CD4-positive, alpha-beta T cell (primary cell): ENCODE results near the gene NPPA. TPM values are rescaled to one million over a fixed set of nuclear protein-coding genes. Genes with fewer than 3 reads are reported as not detected.

Experiments
- ATAC-seq: fragments of 200-7000 bp; cut with Tn5 transposase; one replicate; pipeline ENCODE4 v1.10.0; 2022; ENCODE audit warnings: mild to moderate bottlenecking; ENCODE audit not compliant: poor library complexity
- CTCF ChIA-PET: fragments of 350-600 bp; sonication (Branson Sonifier 250); formaldehyde crosslinking; loops from one replicate; lab custom pipeline; 2021; ENCODE audit warnings: antibody characterized with exemption, inconsistent platforms; lab: Charles Lee
- POLR2A ChIA-PET: fragments of 350-600 bp; sonication (Branson Sonifier 250); formaldehyde crosslinking; loops from one replicate; lab custom pipeline; 2021; ENCODE audit warnings: antibody characterized with exemption, inconsistent platforms; lab: Charles Lee
- DNase-seq, 14 experiments: peaks; one replicate each; pipeline ENCODE4 v3.0.0-alpha.2; 2013 to 2020; ENCODE audit warnings: mixed read lengths in 2 of 14
- H3K27ac ChIP-seq, 2 donors: one replicate each; pipeline versions ENCODE4 v1.5.1 to v1.7.0; 2013; ENCODE audit warnings: low read length in 2 of 2, low read depth in 1 of 2, mild to moderate bottlenecking in 1 of 2
- H3K27me3 ChIP-seq, 2 experiments: 1 replicate in 1 of 2; 2 replicates in 1 of 2; pipeline versions ENCODE4 v1.6.1 to v1.7.0; 2013; ENCODE audit warnings: low read length in 2 of 2, control low read depth in 1 of 2, mild to moderate bottlenecking in 1 of 2, moderate library complexity in 1 of 2; ENCODE audit not compliant: insufficient read depth in 2 of 2, control insufficient read depth in 1 of 2
- H3K36me3 ChIP-seq: one replicate; pipeline ENCODE4 v1.6.1; 2013; ENCODE audit warnings: low read length, control low read depth; ENCODE audit not compliant: insufficient read depth
- H3K4me1 ChIP-seq: one replicate; pipeline ENCODE4 v1.6.1; 2013; ENCODE audit warnings: low read length, control low read depth; ENCODE audit not compliant: insufficient read depth
- H3K4me3 ChIP-seq: one replicate; pipeline ENCODE4 v1.5.1; 2013; ENCODE audit warnings: mild to moderate bottlenecking, low read length, moderate library complexity
- H3K9me3 ChIP-seq, 2 experiments: 1 replicate in 1 of 2; 2 replicates in 1 of 2; pipeline versions ENCODE4 v1.6.1 to v1.7.0; 2013; ENCODE audit warnings: low read length in 2 of 2, mild to moderate bottlenecking in 2 of 2, control low read depth in 1 of 2, moderate library complexity in 1 of 2; ENCODE audit not compliant: control insufficient read depth in 1 of 2, insufficient read depth in 1 of 2
- H3K27ac Mint-ChIP-seq: one replicate; pipeline ENCODE4 v1.8.0; 2020; ENCODE audit warnings: mixed read lengths
- H3K27me3 Mint-ChIP-seq: one replicate; pipeline ENCODE4 v1.8.0; 2021; ENCODE audit warnings: mixed read lengths
- H3K36me3 Mint-ChIP-seq: one replicate; pipeline ENCODE4 v1.8.0; 2021; ENCODE audit warnings: low read depth, mixed read lengths
- H3K4me1 Mint-ChIP-seq: one replicate; pipeline ENCODE4 v1.8.0; 2021; ENCODE audit warnings: low read depth, mixed read lengths
- H3K4me3 Mint-ChIP-seq: one replicate; pipeline ENCODE4 v1.8.0; 2020; ENCODE audit warnings: mild to moderate bottlenecking, mixed read lengths
- H3K9me3 Mint-ChIP-seq: one replicate; pipeline ENCODE4 v1.8.0; 2020; ENCODE audit warnings: mixed read lengths
- CTCF ChIP-seq: fragments of 200-600 bp; IDR thresholded peaks from one replicate; pipeline ENCODE4 v1.8.0; 2022; ENCODE audit warnings: antibody characterized with exemption, mild to moderate bottlenecking
- intact Hi-C, 2 experiments: fragments of 100-400 bp; cut with DNase I in 1 of 2; cut with micrococcal nuclease in 1 of 2; formaldehyde crosslinking; loops; one replicate each; pipeline versions ENCODE4 v1.15.1 to v1.9.0; 2023 to 2025; cut with DNase I, micrococcal nuclease
- total RNA-seq, 174 experiments: library from RNA in 2 of 174; stranded (reverse) in 2 of 174; gene quantifications; one replicate each; pipeline ENCODE4 v1.2.3 and lab custom pipeline; 2021 to 2026

Gene NPPA
- total RNA-seq, 2 experiments from 2014 or later, result not detected

- Mint-ChIP-seq H3K4me3 (no peak overlapping the region), H3K4me1 (no peaks in the 10 kb centered on the region), H3K36me3 (no peaks in the 10 kb centered on the region), H3K9me3 (no peaks in the 10 kb centered on the region), H3K27me3 (peaks cover 78% of the 10 kb centered on the region), H3K27ac (no peak overlapping the region)
- Histone ChIP-seq H3K36me3 (no peaks in the 10 kb centered on the region), H3K4me3 (no peak overlapping the region), H3K27me3 (peaks cover 56 to 75% of the 10 kb centered on the region in 2 experiments), H3K4me1 (peaks cover 4% of the 10 kb centered on the region), H3K9me3 (peaks cover 0 to 15% of the 10 kb centered on the region in 2 experiments), H3K27ac (no peak overlapping the region)
- intact Hi-C loops, result loop anchor here in 1 of 2 experiments (5.0 kb wide), 1 partner anchor 49 kb away; no protein-coding TSS in a partner anchor
- no peak for DNase-seq
- ChIA-PET CTCF (no interaction called here), POLR2A (no interaction called here)
- no peak for ATAC-seq
- TF ChIP-seq CTCF, result no peak
These were observed 10.6 kb upstream of the NPPA start for GRCh38 chr1:11858158-11858557.

- TF ChIP-seq CTCF, result no peak
- Histone ChIP-seq H3K4me3 (no peak overlapping the region), H3K27ac (no peak overlapping the region), H3K9me3 (peaks cover 0 to 15% of the 10 kb centered on the region in 2 experiments), H3K36me3 (no peaks in the 10 kb centered on the region), H3K27me3 (peaks cover 56 to 79% of the 10 kb centered on the region in 2 experiments), H3K4me1 (peaks cover 4% of the 10 kb centered on the region)
- H3K9me3 Mint-ChIP-seq, result no peaks in the 10 kb centered on the region
- no peak overlapping the region for H3K4me3 Mint-ChIP-seq
- DNase-seq (no peak), ATAC-seq (no peak)
- ChIA-PET POLR2A (no interaction called here), CTCF (no interaction called here)
- peaks cover 76% of the 10 kb centered on the region for H3K27me3 Mint-ChIP-seq
- intact Hi-C loops, result loop anchor here in 1 of 2 experiments (5.0 kb wide), 1 partner anchor 50 kb away; no protein-coding TSS in a partner anchor
- H3K4me1 Mint-ChIP-seq, result no peaks in the 10 kb centered on the region
- no peak overlapping the region for H3K27ac Mint-ChIP-seq
- no peaks in the 10 kb centered on the region for H3K36me3 Mint-ChIP-seq
These were observed 9.7 kb upstream of the NPPA start for GRCh38 chr1:11857164-11857851.

- H3K36me3 ChIP-seq, result no peaks in the 10 kb centered on the region
- ATAC-seq (no peak), DNase-seq (no peak)
- POLR2A ChIA-PET, result no interaction called here
- peaks cover 73% of the 10 kb centered on the region for H3K27me3 Mint-ChIP-seq
- H3K4me1 Mint-ChIP-seq, result no peaks in the 10 kb centered on the region
- H3K27ac ChIP-seq, result no peak overlapping the region
- H3K27ac Mint-ChIP-seq, result no peak overlapping the region
- H3K9me3 Mint-ChIP-seq, result no peaks in the 10 kb centered on the region
- intact Hi-C loops, result loop anchor here in 1 of 2 experiments (5.0 kb wide), 1 partner anchor 51 kb away; no protein-coding TSS in a partner anchor
- H3K4me3 ChIP-seq, result no peak overlapping the region
- CTCF ChIA-PET, result no interaction called here
- no peak overlapping the region for H3K4me3 Mint-ChIP-seq
- H3K36me3 Mint-ChIP-seq, result no peaks in the 10 kb centered on the region
- no peak for TF ChIP-seq CTCF
- H3K9me3 ChIP-seq, result peaks cover 0 to 15% of the 10 kb centered on the region in 2 experiments
- H3K4me1 ChIP-seq, result peaks cover 4% of the 10 kb centered on the region
- peaks cover 53 to 75% of the 10 kb centered on the region in 2 experiments for H3K27me3 ChIP-seq
These were observed 9.1 kb upstream of the NPPA start for GRCh38 chr1:11856698-11857097.
